DMS114 treated with DMSO at 0.1 percent for 48 hours (cell line): Measurements from ENCODE around the gene RRP1.

Experiments
- DNase-seq: peaks from one replicate; lab custom pipeline; 2025; ENCODE audit not compliant: unreplicated experiment; lab: John Stamatoyannopoulos, UW

The RRP1 gene

GRCh38 chr21:43800124-43800523 is 10.7 kb downstream of the RRP1 start:
- DNase-seq: no peak

GRCh38 chr21:43800566-43800965 is 11.2 kb downstream of the RRP1 start:
- no peak for DNase-seq

- no peak for DNase-seq
These were observed 11.8 kb downstream of the RRP1 start for GRCh38 chr21:43801006-43801783.

GRCh38 chr21:43802713-43803313 is 13.4 kb downstream of the RRP1 start:
- DNase-seq: no peak

- no peak for DNase-seq
These were observed 14.4 kb downstream of the RRP1 start for GRCh38 chr21:43803558-43804300.

- DNase-seq: no peak
These were observed 16.0 kb downstream of the RRP1 start for GRCh38 chr21:43805275-43805800.

GRCh38 chr21:43806017-43806710 is 16.8 kb downstream of the RRP1 start:
- DNase-seq: no peak

- no peak for DNase-seq
These were observed 19.0 kb downstream of the RRP1 start for GRCh38 chr21:43808367-43808766.

- DNase-seq: no peak
These were observed 19.5 kb downstream of the RRP1 start for GRCh38 chr21:43808832-43809251.

GRCh38 chr21:43809346-43809799 is 20.0 kb downstream of the RRP1 start:
- DNase-seq: no peak

GRCh38 chr21:43809853-43810504 is 20.6 kb downstream of the RRP1 start:
- no peak for DNase-seq

- no peak for DNase-seq
These were observed 21.3 kb downstream of the RRP1 start for GRCh38 chr21:43810505-43811261.

GRCh38 chr21:43811262-43812105 is 22.1 kb downstream of the RRP1 start:
- DNase-seq: no peak

GRCh38 chr21:43812139-43812821 is 22.9 kb downstream of the RRP1 start:
- no peak for DNase-seq

GRCh38 chr21:43812957-43813655 is 23.7 kb downstream of the RRP1 start:
- DNase-seq: no peak

- DNase-seq: no peak
These were observed 24.2 kb downstream of the RRP1 start for GRCh38 chr21:43813656-43813980.

GRCh38 chr21:43814215-43815106 is 25.1 kb downstream of the RRP1 start:
- DNase-seq: no peak
